CD4-positive, alpha-beta T cell treated with Interleukin-12 subunit alpha and Interleukin-12 subunit beta, for 1 hour (primary cell): ENCODE measurements around the gene ARID1B.
A peak's percentile ranks its signal among the peaks of the same experiment; 100 is the strongest.

Experiments used
- DNase-seq: peaks from one replicate; pipeline ENCODE4 v3.0.0-alpha.2; 2020

The ARID1B gene

DNA sequence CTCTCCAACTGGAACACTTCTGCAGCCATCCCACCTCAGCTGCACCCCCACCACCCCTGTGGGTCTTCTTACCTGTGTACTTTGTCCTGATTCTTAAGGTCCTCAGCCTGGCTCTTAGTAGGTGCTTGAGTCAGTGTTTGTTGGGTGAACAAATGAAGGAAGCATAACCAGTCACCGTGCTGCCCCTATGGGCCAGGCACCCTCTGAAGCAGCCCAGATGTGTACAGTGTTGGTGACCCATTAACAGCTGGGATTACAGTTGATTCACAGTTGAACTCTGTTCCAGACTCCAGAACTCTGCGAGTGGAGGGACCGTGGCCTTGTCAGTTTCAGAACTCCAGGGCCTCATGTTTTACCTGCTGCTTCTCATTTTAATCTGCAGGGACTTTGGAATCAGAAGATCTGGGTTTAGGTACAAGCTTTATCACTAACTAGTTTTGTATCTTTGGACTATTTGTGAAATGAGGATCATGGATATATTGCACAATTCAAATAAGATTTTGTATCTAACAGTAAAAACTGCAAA lies 342.4 kb downstream of the ARID1B start:
- DNase-seq = no peak

DNA sequence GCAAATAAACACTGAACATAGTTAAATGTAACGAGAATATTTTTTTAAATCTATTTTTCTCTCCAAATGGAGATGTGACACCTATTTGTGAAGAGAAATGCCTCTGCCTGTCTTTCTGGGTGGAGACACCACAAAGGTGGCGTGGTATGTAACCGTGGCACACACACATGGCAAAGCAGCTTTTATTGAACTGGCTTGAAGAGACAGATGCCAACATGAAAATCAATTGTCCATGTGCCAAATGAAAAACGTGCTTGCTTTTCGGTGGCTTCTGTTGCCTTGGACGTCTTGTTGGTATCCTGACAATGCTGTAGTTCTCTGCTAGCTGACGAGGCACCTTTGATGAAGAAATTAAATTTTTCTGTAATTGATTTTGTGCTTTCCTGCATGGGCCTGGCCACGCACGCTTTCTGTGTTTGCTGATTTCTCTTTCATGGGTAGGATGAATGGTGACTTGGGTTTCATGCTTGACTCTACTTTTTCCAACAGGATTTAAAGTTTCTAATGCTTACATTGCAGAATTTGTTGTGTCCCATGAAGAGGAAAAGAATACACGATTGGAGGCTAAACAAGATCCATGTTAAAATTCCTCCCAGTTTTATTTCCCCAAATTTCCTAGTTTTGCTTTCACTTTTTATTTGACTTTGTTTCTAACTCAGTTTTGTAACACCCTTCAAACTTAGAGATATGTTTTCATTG lies 343.5 kb downstream of the ARID1B start:
- no peak for DNase-seq

DNA sequence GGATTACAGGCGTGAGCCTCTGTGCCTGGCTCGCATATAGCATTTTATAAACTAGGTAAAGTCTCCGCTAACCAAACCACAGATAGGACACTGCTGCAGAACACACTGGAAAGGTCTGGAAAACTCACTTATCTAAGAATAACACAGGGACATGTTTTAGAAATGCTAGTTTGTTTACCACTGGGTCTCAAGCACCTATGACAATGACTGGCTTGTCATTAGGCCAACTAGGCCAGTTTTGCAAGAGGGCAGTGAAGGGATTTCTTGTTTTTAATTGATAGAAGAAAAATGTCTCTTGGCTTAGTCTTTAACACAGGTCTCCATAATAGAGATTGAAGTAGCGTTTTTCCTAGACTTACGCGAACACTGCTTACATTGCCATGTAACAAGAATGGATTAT lies 344.7 kb downstream of the ARID1B start:
- DNase-seq = no peak

DNA sequence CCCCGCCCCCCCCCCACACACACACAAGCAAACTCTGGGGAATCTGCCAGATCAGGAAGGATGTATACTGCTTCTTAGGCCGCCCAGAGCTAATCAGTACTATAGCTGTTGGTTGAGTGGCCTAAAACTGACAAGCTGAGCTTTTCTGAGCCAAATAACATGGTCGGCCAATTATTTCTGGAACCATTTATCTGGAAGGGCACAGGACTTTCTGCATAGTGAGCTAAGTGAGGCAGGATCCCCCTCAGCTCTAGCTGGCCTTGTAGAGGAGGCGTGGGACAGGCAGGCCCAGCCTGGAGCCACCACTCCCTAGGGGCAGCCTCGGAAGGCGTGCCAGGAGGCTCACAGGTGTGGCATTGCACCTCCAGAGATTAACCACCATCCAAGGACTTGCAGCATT lies 346.1 kb downstream of the ARID1B start:
- no peak for DNase-seq

DNA sequence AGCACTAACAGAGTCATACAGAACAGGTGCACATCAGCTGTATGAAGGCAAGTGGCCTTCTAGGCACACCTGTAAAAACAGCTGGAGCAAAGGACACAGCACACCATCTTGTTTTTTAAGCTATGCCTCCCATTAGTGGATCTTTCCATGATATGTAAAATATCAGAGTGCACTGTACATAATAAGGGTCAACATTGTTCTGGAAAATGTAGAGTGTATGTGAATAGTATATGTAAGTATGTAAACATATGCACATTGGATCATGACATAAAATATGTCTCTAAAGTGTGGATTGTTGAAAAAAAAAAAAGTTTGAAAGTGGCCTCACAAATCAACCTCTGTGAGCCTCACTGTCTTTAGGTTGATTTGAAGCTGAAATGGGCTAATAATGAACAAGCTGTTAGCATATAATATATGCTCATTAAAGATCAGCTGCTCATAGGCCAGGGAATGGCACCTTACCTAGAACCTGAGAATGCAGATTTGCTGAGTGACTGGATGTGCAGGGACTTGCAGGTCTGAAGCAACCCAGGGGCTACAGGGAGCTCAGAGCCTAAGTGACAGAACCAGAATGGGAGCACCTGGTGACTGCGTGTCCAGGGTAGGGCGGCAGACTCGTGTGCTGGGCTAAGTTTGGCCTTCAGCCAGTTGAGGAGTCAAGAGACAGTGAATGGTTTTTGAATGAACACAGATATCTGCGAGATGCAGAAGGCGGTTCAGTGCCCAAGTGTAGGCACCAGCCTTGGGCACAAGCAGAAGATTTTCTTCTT lies 347.5 kb downstream of the ARID1B start:
- no peak for DNase-seq

DNA sequence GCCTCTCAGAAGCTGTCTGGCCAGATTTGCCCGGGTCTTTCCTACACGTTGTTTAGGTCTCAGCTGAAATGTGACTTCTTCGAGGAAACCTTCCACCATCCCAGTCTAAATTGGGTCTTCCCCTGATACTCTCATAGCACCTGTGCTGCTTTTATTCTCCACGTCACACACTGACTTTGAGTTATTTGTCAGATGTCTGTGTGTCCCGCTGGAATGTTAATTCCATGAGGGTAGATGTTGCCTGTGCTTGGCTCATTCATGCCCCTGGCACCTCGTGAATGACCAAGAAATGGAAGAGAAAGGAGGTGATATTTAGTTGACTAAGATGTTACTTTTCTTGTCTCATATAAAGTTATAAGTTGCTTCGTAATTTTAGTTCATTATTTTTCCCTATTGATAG lies 348.4 kb downstream of the ARID1B start:
- no peak for DNase-seq

DNA sequence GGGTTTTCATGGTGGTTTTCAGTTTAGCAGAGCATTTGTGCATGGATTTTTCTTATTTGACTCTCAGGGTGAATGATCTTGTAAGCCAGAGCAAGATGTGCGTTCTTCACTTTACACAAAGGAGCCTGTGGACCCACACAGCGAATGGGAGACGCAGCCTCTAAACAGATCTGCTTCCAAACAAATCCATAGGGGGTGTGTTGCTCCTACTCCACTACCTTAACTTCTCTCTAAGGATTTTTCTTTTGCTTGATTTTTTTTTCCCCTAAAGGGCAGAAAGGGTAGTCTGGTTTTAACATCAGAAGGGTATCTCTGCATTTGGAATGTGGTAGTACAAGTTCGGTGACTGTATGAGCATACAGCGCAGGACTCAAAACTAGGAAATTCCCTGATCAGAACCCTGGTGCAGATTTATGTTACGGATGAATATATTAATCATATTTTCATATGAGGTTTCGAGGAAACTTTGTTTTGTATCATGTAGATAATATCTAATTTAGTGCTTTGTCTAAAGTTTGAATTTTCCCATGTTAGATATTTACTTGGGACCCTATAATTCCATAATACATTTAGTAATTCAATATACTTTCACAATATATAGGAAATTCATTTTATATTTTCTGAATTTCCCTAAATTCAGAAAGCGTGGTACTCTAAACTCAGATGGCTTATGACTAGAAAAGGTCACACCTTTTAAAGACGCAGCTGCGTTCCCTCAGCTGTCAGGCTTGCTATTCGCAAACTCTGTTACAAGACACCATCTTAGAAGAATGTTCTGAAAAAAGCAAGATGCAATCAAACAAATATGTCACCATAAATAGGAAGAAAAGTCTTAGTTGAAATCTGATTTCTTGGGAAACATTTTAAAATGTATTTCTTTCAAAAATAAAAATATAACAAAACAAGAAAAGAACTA lies 349.3 kb downstream of the ARID1B start:
- no peak for DNase-seq

DNA sequence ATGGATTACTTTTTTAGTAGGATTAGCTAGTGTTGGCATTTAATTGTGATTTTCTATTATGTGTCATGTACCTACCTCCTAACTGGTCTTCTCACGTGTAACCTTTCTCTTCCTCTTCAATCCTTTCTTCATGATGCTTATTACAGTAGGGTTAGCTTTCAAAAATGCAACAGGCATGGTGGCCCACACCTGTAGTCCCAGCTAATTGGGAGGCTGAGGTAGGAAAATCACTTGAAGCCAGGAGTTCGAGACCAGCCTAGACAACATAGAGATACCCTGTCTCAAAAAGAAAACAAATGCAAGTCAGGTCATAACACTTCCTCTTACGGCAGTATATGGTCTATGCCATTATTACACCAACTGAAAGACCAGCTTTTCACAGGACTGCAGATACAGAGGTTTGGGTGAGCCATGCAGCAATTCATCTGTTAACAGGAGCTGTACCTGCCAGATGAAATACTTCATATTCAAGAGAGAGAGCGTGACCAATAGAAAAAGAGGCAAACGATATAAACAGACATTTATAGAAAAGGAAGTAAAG lies 351.1 kb downstream of the ARID1B start:
- DNase-seq = no peak

DNA sequence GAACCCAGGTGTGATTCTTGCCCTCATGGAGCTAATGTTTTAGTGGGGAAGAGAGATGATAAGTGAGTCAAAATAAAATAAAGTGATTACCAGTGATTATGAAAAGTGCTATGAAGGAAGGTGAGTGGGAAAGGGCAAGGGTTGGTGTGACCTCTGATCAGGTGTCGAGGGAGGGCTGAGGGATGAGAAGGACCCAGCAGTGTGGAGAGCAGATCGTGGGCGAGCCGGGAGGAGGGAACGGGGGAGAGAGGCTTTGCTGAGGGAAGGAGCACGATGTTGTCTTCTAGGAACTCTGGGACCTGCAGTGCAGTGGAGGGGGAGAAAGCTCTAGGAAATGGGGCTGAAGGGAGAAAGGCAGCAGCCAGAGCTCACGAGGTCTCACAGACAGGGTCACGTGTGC lies 354.1 kb downstream of the ARID1B start:
- DNase-seq = no peak

DNA sequence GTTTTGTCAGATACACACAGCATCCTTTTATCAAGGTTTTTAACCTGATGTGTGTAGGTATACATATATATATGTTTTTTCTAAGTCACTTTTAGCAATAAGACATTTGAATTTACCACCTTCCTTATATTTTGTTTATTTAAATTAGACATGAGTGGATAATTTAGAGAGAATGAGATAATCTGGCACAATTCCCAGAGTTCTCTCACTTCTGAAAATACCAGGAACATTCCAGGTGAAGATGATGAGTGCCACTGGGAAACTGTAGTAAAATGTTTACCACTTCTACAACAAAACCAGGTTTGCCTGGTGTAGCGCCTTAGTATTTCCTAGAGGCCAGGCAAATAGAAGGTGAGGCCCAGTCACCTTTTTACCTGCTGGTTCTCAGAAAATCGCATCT lies 356.7 kb downstream of the ARID1B start:
- no peak for DNase-seq

DNA sequence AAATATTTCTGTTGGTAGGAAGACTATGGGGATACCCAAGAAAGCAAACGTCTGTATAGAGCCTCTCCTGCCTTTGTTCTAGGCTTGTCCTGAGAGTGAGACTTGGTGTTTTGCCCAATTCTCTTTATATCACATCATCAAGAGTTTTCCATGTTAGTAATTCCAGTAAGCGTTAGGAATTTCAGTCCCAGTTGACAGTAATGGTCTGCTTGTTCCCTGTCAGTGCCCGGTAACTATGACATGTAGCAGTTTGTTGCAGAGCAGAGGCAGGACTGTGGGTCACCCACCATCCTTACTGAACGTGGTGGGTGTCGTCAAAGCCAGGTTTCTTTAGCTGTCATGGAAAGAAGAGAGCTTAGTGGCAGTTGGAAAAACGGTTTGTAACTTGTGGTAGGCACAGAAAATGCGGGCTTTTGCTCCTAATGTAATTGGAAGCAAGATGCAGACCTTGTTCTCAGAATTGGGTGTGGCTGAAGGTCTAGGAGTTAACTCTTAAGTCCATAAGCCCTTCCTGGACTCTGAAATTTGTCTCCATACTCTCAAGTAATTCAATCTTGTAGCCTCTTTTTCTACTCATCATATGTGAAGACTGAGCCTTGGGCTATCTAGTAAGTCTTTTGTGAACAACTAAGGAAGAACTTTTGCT lies 357.3 kb downstream of the ARID1B start:
- no peak for DNase-seq

DNA sequence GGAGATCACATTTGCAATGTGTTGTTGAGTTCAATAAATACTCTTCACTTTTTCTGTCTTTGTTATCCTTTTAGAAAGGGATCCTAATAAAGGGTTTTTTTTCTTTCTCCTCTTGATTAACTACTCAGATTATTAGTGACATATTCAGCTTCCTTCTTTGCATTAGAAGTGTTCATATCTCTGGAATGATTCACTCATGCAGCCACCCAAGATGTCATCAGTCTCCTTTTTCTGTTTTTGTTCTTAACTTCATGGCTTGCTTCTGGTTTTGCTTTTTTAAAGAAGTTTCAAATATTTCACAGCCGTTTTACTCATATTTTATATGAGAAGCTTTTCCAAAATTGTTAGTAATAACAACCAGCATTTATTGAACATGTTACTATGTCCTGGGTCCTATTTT lies 358.5 kb downstream of the ARID1B start:
- no peak for DNase-seq

DNA sequence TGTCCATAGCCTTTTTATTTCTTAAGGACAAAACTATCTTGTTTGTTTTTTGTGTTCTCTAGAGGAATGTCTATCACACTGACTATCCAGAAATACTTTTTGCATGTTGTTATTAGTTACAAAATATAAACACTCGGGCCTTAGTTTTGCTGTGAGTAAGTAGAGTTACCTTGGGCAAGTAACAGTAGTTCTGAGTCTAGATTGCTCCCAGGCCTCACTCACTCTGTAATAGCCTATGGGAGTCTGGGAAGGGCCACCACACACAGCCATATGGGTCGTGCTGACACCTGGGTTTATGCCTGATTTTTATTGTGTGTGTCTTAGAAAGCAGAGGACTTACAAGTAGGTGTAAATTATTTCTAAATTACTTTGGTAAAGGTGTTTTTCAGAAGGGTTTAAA lies 360.3 kb downstream of the ARID1B start:
- no peak for DNase-seq

DNA sequence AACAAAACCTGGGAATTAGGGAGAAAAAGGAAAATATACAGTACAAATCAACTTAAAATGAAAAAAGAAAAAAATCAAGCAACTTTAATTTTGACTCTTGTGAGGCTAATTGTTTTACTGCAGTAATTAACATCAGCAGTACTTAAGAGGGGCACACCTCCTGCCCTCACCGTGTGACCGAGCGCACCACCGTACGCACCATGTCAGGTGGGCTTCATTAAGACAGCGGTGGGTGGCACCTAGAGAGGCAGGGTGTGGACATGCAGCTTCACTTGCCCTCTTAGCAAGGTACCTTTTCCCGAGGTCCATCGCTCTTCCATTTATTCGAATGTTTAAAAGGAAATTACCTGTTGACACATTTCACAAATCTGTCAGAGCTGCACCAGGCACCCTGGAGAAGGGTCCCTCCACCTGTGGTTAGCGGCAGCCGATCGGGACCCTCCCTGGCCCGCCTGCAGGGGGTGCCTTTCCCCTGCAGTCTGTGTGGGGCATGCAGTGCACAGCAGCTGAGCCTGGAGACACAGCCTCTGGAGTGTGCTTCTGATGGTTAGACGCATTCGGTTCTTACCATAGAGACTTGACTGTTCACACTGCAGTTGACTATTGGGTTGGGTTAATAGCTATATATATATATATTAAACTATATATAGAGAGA lies 362.0 kb downstream of the ARID1B start:
- peak; percentile 6 for DNase-seq

DNA sequence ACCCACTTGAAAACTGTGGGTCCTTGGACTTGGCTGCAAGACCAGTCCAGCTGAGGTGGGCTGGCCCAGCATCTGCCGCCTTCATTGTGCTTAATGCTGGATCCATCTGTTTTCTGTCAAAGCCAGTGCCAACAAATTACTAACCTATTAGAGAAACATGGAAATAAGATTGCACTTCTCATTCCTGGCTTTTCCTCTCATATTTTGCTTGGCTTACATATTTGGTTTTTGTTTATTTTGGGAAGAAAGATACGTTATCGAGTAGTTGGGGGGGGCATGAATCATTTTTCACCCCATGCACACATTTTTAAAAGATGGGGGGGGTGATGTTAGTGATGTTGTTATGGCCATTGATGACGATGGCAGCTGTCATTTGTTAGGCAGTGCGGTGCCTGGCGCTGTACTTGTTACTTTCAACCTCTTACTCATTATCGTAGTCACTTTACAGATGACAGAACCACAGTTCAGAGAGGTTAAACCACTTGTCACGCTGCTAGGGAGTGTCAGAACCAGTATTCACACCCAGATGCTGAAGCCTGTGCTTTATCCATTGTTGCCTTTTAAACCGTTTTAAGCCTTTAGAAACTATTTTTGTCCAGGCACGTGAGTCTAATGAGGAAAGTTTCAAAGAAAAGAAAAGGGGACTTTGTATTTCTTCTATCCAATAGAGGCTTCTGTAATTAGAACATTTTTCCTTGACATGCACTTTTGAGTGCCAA lies 366.2 kb downstream of the ARID1B start:
- peak; percentile 44 for DNase-seq

DNA sequence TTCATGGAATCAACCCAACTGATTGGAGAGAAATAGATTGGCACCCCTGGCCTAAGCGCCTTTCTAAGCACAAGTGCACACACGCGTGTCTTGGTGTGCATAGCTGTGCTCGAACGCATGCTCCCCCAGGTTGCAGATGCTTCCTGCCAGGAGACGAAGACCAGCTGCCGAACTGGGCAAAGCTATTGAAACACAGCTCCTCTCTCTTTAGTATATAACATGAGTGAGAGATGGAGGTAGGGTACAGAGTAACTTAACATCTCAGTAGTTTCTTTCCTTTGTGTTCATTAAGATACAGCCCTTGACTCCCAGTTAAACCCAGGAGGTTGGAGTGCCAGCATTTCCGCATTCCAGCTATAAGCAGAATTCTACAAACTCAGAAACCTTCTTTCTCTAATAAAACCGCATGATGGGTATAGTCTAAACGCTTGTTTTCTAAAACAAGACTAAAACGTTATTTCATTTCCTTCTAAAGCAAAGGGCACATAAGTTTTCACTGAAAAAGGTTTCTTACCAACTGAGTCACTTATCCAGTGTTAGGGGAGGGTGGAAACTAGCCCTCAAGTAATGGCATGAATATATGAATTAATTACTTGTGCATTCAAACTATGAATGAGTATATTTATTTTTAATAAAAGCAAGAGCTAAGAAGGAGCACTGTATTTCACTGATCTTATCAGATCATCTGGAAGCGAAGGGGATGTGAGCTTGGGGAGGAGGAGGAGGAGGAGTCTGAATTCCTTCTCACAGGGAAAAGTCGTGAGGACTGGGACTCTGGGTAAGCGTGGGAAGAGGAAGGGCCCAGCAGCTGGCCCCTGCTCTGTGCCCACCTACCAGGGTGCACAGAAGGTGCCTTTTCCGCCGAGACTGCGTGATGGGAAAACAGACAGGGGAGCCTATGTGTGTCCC lies 367.0 kb downstream of the ARID1B start:
- DNase-seq = no peak

DNA sequence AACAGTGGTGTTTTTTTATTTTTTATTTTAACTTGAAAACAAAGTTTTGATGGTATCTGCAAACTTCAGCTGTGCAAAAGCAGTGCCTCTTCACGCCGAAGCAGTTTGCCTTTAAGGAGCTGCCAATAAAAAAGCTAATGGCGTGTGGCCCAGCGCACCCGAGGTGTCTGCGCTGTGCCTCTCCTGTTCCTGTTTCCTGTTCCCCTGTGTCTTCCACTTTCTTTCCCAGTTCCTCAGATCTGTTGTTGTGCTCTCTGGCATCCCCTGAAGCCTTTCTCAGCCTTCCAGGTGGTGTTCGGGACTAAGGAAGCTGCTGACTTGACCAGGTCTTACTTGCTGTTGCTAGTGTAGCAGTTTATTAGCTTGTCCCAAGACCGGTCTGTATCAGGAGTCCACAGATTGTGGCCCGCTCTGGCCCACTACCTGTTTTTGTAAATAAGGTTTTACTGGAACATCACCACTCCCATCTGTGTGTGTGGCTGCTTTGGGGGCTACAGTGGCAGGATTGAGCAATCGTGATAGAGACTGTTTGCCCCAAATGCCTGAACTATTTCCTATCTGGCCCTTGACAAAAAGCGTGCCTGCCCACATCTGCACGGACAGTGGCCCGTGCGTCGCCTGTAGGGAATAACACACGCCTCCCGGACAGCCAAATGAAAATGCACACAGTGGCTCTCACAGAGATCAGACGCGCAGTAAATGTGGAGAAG lies 367.8 kb downstream of the ARID1B start:
- no peak for DNase-seq

DNA sequence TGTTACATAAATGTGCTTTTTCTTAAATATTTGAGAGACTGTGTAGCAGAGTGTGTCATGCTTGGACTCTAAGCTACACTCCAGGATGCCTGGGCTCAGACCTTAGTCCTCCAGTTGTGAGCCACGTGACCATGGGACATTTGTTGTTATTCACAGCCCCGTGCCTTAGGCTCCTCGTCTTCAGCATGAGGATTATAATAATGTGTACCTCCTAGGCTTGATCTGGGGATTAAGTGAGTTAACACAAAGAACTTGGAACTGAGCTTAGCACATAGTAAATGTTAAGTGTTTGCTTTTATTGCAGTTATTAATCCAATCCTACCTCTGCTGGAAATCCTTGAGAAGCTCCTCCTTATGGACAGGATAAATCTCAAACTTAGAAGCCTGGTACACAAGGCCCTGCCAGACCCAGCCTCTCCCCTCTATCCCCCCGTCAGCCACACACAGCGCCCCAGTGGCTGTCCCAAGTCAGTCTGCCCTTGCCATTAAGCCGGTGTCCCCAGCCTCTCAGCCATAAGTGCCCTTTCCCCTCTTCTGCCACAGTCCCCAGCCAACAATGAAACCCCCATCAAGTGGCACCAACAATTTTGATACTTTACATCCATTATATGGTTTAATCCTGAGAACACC lies 368.6 kb downstream of the ARID1B start:
- DNase-seq = no peak
